Testis (tissue), 2 donors: ENCODE results near the gene FAM163B.

ENCODE experiments used
- CTCF ChIP-seq, 3 experiments: fragments of 450-650 bp in 2 of 3; fragments of 200-600 bp in 1 of 3; sonication (generic) in 1 of 3; IDR thresholded peaks; one replicate each; pipeline ENCODE4 v1.5.1; 2016 to 2019; ENCODE audit warnings: antibody characterized with exemption in 3 of 3, mild to moderate bottlenecking in 2 of 3, moderate library complexity in 1 of 3
- POLR2A ChIP-seq: fragments of 450-650 bp; IDR thresholded peaks from one replicate; pipeline ENCODE4 v1.6.1; 2017; ENCODE audit warnings: antibody characterized with exemption, mild to moderate bottlenecking, moderate library complexity

- no peak for TF ChIP-seq CTCF (IDR thresholded peaks at IDR 0.05)
- no peak for TF ChIP-seq POLR2A
Measured at GRCh38 chr9:133568186-133568585, 41.0 kb downstream of the FAM163B start.
